LNCaP clone FGC (cell line): ENCODE data around the gene TBL1X.

Experiments used
- DNase-seq: peaks from one replicate; pipeline ENCODE4 v3.0.0-alpha.2; 2011; ENCODE audit warnings: low read depth
- H3K4me3 ChIP-seq: 2 replicates; pipeline ENCODE4 v1.5.1; 2011; ENCODE audit warnings: mild to moderate bottlenecking, low read depth, low read length, control low read depth
- CTCF ChIP-seq: IDR thresholded peaks from 2 replicates; pipeline ENCODE4 v1.5.1; 2012; ENCODE audit warnings: mild to moderate bottlenecking; ENCODE audit not compliant: control insufficient read depth, insufficient read depth; ENCODE audit errors: extremely low read depth

TBL1X gene

GRCh38 chrX:9522378-9523155, 57.7 kb downstream of the TBL1X start:
- TF ChIP-seq CTCF: no peak
- no peak overlapping the region for H3K4me3 ChIP-seq
- DNase-seq: no peak

- TF ChIP-seq CTCF: no peak
- no peak for DNase-seq
- no peak overlapping the region for H3K4me3 ChIP-seq
Observed at GRCh38 chrX:9525511-9526248, 60.8 kb downstream of the TBL1X start.

DNA sequence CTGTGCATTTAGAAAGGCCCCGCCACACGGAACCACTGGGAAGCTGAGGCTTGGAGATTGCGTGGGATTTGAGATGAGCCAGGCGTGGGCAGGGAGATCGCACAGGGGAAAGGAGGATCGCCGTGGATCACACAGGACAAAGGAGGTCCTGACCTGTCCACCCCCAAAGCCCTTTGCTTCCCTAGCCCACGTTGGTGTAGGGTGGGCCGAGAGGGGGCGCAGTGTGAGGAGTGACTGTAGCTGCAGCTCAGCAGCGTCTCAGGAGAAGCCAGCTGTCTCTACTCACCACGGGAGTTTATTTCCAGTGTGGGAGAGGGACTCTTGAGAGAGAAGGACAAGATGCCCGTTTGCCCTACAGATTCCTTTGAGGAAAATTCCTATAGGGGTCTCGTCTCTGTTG, 62.1 kb downstream of the TBL1X start:
- no peak for DNase-seq
- no peak overlapping the region for H3K4me3 ChIP-seq
- TF ChIP-seq CTCF: no peak

GRCh38 chrX:9528498-9528897, 63.6 kb downstream of the TBL1X start:
- no peak for DNase-seq
- TF ChIP-seq CTCF: no peak
- H3K4me3 ChIP-seq: no peak overlapping the region

DNA sequence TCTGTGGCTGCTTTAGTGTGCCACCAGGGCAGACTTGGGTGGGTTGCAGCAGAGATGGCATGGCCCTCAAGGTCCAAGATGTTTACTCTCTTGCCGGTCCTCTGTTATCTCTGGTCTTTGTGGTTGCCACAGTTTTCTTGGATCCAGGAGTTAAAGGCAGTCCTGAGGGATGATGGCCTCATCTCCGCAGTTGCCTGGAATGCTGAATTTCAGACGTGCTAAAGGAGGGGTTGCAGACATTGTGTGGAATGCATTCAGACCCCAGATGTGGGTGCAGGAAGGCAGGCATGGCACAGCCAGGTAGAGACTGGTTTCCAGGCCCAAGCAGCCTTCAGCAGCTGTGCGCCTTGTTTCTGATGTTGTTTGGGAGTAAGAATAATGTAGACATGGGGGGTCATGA, 64.4 kb downstream of the TBL1X start:
- TF ChIP-seq CTCF: no peak
- H3K4me3 ChIP-seq: no peak overlapping the region
- no peak for DNase-seq

GRCh38 chrX:9530848-9531274, 66.0 kb downstream of the TBL1X start:
- H3K4me3 ChIP-seq: no peak overlapping the region
- no peak for TF ChIP-seq CTCF
- DNase-seq: no peak

DNA sequence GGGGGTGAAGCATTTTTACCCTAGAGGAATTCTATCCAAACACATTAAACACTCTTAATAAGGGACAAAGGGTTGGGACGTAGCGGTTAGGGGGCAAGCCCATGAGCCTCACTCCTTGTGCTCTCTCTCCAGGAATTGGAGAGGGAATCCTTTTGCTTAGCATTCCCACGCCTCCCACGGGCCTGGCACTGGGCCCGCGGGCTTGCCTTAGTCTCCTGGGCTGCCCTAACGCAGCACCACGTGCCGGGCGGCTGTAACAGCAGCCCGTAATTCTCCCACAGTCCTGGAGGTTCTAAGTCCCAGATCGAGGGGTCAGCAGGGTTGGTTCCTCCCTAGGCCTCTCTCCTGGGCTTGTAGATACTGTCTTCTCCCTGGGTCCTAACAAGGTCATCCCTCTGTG, 67.5 kb downstream of the TBL1X start:
- no peak overlapping the region for H3K4me3 ChIP-seq
- no peak for DNase-seq
- TF ChIP-seq CTCF: no peak
